OCI-LY7 (cell line): ENCODE data around the gene ASB2.

Experiments
- EZH2phosphoT487 ChIP-seq: fragments of 200-600 bp; sonication (generic); IDR thresholded peaks from 2 replicates; pipeline ENCODE4 v1.6.1; 2018; ENCODE audit warnings: low read depth, borderline replicate concordance, mild to moderate bottlenecking, mixed run types, antibody characterized with exemption, low read length, moderate library complexity, mixed read lengths
- TF ChIP-seq, protein P1 (sequence below): fragments of 200-600 bp; sonication (generic); conservative IDR thresholded peaks from 2 replicates; pipeline ENCODE4 v1.5.1; 2014; ENCODE audit warnings: mild to moderate bottlenecking, antibody characterized with exemption, low read length, moderate library complexity, mixed read lengths

DNA sequence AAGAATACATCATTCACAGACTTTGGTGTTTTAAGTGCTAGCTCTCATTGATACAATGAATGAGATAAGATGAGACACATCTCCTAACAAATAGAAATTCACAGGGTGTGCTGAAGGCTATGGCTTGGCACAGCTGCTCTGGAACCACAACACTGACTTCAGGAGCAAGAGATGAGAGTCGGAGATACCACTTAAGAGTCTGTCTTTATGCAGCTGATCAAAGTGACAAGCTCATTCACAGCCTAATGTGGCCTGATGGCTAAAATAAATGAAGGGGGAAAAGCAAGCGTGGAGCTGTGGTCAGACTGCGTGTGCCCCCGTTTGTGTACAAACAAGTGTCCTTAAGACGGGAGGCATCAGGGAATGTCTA, 78.9 kb downstream of the ASB2 start:
- TF ChIP-seq, protein P1, sequence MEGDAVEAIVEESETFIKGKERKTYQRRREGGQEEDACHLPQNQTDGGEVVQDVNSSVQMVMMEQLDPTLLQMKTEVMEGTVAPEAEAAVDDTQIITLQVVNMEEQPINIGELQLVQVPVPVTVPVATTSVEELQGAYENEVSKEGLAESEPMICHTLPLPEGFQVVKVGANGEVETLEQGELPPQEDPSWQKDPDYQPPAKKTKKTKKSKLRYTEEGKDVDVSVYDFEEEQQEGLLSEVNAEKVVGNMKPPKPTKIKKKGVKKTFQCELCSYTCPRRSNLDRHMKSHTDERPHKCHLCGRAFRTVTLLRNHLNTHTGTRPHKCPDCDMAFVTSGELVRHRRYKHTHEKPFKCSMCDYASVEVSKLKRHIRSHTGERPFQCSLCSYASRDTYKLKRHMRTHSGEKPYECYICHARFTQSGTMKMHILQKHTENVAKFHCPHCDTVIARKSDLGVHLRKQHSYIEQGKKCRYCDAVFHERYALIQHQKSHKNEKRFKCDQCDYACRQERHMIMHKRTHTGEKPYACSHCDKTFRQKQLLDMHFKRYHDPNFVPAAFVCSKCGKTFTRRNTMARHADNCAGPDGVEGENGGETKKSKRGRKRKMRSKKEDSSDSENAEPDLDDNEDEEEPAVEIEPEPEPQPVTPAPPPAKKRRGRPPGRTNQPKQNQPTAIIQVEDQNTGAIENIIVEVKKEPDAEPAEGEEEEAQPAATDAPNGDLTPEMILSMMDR = no peak
- TF ChIP-seq EZH2phosphoT487 = no peak
